HG03196 (cell line): ENCODE results near the gene B4GALT6.

Source experiments
- ATAC-seq: cut with Tn5 transposase; IDR thresholded peaks from one replicate; pipeline ENCODE4 v1.9.1; 2021; ENCODE audit not compliant: unreplicated experiment

B4GALT6 gene

GRCh38 chr18:31661965-31662364 is 22.4 kb downstream of the B4GALT6 start:
- ATAC-seq, result no peak

- ATAC-seq, result no peak
Measured at GRCh38 chr18:31660763-31661162, 23.6 kb downstream of the B4GALT6 start.

GRCh38 chr18:31659576-31660177 is 24.7 kb downstream of the B4GALT6 start:
- ATAC-seq, result no peak

- ATAC-seq, result peak; percentile 60
Measured at GRCh38 chr18:31658670-31659575, 25.5 kb downstream of the B4GALT6 start.

GRCh38 chr18:31657823-31658669 is 26.3 kb downstream of the B4GALT6 start:
- peak; percentile 81 for ATAC-seq

GRCh38 chr18:31656754-31657153 is 27.6 kb downstream of the B4GALT6 start:
- no peak for ATAC-seq

- ATAC-seq, result no peak
Measured at GRCh38 chr18:31655354-31655753, 29.0 kb downstream of the B4GALT6 start.

GRCh38 chr18:31652877-31653276 is 31.5 kb downstream of the B4GALT6 start:
- no peak for ATAC-seq

GRCh38 chr18:31652357-31652756 is 32.0 kb downstream of the B4GALT6 start:
- no peak for ATAC-seq

GRCh38 chr18:31651369-31651768 is 33.0 kb downstream of the B4GALT6 start:
- ATAC-seq, result no peak

GRCh38 chr18:31649978-31650719 is 34.2 kb downstream of the B4GALT6 start:
- ATAC-seq, result peak; percentile 38

- no peak for ATAC-seq
Measured at GRCh38 chr18:31649449-31649848, 34.9 kb downstream of the B4GALT6 start.

- ATAC-seq, result peak; percentile 76
Measured at GRCh38 chr18:31648966-31649429, 35.4 kb downstream of the B4GALT6 start.

GRCh38 chr18:31648458-31648857 is 35.9 kb downstream of the B4GALT6 start:
- ATAC-seq, result no peak

- ATAC-seq, result no peak
Measured at GRCh38 chr18:31647127-31647753, 37.1 kb downstream of the B4GALT6 start.

GRCh38 chr18:31646332-31647126 is 37.9 kb downstream of the B4GALT6 start:
- ATAC-seq, result no peak

GRCh38 chr18:31645411-31645810 is 39.0 kb downstream of the B4GALT6 start:
- ATAC-seq, result no peak

GRCh38 chr18:31643003-31643402 is 41.4 kb downstream of the B4GALT6 start:
- no peak for ATAC-seq

- no peak for ATAC-seq
Measured at GRCh38 chr18:31637445-31637844, 46.9 kb downstream of the B4GALT6 start.
